Breast epithelium (tissue), 3 donors: Measurements from ENCODE around the gene ISL1.

Experiments used
- CTCF ChIP-seq, 3 donors: fragments of 450-650 bp; IDR thresholded peaks; one replicate each; pipeline ENCODE4 v1.5.1; 2016 to 2017; ENCODE audit warnings: antibody characterized with exemption in 3 of 3, mild to moderate bottlenecking in 3 of 3, moderate library complexity in 3 of 3
- POLR2A ChIP-seq: fragments of 450-650 bp; IDR thresholded peaks from one replicate; pipeline ENCODE4 v1.6.1; 2016; ENCODE audit warnings: antibody characterized with exemption, mild to moderate bottlenecking, moderate library complexity

GRCh38 chr5:51387884-51388275 is 4.6 kb downstream of the ISL1 start:
- TF ChIP-seq CTCF (IDR thresholded peaks at IDR 0.05) (no peak), POLR2A (no peak)
